SK-N-SH (cell line): ENCODE measurements around the gene CLGN.

ENCODE experiments used
- EP300 ChIP-seq, 2 experiments: IDR thresholded peaks; 2 replicates each; pipeline versions ENCODE4 v1.4.0 to v1.6.1; 2012; ENCODE audit warnings: borderline replicate concordance in 1 of 2, low read depth in 1 of 2, low read length in 1 of 2
- NFIC ChIP-seq: IDR thresholded peaks from 2 replicates; pipeline ENCODE4 v1.4.0; 2012; ENCODE audit warnings: borderline replicate concordance
- TAF1 ChIP-seq: IDR thresholded peaks from 2 replicates; pipeline ENCODE4 v1.6.1; 2012; ENCODE audit warnings: low read depth, mild to moderate bottlenecking, low read length, moderate library complexity, borderline replicate concordance

- TF ChIP-seq EP300 (IDR thresholded peaks at IDR 0.05; ENCODE audit: borderline replicate concordance in 1 of 2, low read depth in 1 of 2, low read length in 1 of 2) (no peak), NFIC (no peak), TAF1 (no peak)
Observed at GRCh38 chr4:140363051-140363450, 64.4 kb downstream of the CLGN start.
